LNCaP clone FGC (cell line): ENCODE measurements around the gene HEPHL1.
"Not testable (repeated sequence)": the region's sequence is repeated elsewhere in the genome, so short reads cannot be mapped to it uniquely, and the experiment has no call there.

Source experiments
- DNase-seq: peaks from one replicate; pipeline ENCODE4 v3.0.0-alpha.2; 2011; ENCODE audit warnings: low read depth
- H3K4me3 ChIP-seq: 2 replicates; pipeline ENCODE4 v1.5.1; 2011; ENCODE audit warnings: mild to moderate bottlenecking, low read depth, low read length, control low read depth
- TF ChIP-seq, protein P1 (sequence below): IDR thresholded peaks from 2 replicates; pipeline ENCODE4 v1.5.1; 2012; ENCODE audit warnings: mild to moderate bottlenecking; ENCODE audit not compliant: control insufficient read depth, insufficient read depth; ENCODE audit errors: extremely low read depth

HEPHL1 gene

DNA sequence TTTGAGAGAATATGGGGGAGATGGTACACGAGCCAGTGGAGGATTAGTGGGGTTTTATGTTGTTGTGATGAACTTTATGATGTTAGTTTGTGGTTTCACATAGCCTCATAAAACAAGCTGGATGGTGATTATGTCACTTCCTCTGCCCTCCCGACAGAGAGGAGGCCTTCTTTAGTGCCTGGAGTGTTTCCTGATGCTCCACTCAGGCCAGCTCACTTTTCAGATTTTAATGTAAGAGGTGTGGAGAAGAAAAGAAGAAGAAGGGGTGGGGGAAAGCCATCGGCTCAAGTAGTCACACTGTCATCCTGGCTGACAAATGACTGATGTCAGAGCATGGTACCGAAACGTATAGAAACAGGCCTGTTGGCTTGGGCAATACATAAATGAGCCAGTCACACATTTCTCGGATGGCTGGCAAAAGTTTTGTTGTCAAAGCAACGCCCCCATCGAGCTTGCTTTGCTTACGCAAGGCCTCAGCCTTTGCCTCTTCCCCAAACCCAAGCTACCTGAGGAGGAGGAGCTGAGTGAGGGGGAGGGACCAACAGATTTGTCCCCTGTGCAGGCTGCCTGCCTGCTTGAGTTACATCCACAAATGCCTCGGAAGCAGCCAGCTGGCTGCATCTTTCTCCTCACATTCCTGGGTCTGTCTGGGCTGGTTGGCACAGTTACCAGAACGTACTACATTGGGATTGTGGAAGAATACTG, at the start of gene HEPHL1:
Gene HEPHL1, plus strand, starts transcription at position 578 of the 705 bp plus-strand sequence. Its CDS starts 15 bp downstream, at position 593.
- no peak within 1 kb of the TSS for H3K4me3 ChIP-seq
- no peak for DNase-seq
- TF ChIP-seq, protein P1, sequence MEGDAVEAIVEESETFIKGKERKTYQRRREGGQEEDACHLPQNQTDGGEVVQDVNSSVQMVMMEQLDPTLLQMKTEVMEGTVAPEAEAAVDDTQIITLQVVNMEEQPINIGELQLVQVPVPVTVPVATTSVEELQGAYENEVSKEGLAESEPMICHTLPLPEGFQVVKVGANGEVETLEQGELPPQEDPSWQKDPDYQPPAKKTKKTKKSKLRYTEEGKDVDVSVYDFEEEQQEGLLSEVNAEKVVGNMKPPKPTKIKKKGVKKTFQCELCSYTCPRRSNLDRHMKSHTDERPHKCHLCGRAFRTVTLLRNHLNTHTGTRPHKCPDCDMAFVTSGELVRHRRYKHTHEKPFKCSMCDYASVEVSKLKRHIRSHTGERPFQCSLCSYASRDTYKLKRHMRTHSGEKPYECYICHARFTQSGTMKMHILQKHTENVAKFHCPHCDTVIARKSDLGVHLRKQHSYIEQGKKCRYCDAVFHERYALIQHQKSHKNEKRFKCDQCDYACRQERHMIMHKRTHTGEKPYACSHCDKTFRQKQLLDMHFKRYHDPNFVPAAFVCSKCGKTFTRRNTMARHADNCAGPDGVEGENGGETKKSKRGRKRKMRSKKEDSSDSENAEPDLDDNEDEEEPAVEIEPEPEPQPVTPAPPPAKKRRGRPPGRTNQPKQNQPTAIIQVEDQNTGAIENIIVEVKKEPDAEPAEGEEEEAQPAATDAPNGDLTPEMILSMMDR: no peak

DNA sequence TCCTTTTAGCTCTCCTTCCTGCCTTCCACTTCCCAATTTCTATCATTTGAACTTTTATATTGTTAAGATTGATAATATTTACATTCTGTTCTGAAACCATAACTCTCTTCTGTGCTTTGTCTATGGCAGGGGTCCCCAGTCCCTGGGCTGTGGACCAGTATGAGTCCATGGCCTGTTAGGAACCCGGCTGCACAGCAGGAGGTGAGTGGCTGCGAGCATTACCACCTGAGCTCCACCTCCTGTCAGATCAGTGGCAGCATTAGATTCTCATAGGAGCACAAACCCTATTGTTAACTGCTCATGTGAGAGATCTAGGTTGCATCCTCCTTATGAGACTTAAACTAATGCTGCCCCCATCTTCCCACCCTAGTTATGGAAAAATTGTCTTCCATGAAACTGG, 48.4 kb upstream of the HEPHL1 start:
- DNase-seq: no peak
- TF ChIP-seq, protein P1: no peak

GRCh38 chr11:93973322-93974051, 47.7 kb upstream of the HEPHL1 start:
- not testable (repeated sequence) for H3K4me3 ChIP-seq, DNase-seq

More for the DNA sequence above, 48.4 kb upstream of the HEPHL1 start:
- no peak overlapping the region for H3K4me3 ChIP-seq

DNA sequence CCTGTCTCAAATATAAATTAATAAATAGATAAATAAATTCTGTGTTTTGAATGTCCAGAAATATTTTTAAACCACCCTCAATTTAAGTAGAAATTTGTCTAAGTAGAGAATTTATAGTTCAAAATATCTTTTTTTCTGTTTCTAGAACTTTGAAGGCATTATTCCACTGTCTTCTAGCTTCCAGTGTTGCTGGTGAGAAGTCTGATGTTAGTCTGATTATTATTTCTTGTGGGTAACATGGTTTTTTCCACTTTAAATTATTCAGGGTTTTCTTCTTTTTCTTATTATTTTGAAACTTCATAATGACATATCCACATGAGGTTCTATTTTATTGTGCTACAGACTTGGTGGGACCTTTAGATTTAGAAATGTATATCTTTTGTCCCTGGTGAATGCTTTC, 46.4 kb upstream of the HEPHL1 start:
- TF ChIP-seq, protein P1: no peak
- H3K4me3 ChIP-seq: no peak overlapping the region
- no peak for DNase-seq

DNA sequence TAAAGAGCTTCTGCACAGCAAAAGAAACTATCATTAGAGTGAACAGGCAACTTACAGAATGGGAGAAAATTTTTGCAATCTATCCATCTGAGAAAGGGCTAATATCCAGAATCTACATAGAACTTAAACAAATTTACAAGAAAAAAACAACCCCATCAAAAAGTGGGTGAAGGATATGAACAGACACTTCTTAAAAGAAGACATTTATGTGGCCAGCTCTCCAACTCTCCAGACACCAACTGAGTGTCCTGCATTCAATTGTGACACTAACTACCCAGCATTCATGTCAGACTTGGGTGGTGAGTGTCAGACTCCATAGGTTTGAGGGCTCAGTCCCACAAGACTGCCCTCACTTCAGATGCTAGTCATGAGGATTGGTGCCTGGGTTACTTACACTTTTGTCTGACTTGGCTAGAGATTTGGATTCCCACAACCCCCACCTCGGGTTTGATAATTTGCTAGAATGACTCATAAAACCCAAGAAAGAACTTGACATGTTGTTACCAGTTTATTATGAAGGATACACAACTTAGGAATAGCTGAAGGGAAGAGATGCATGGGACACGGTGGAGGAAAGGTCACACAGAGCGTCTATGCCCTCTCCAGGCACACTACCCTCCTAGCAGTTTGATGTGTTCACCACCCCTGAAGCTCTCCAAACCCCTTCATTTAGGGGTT, 44.4 kb upstream of the HEPHL1 start:
- H3K4me3 ChIP-seq, DNase-seq: not testable (repeated sequence)

GRCh38 chr11:93983542-93984195, 37.5 kb upstream of the HEPHL1 start:
- DNase-seq: no peak
- H3K4me3 ChIP-seq: no peak overlapping the region
- TF ChIP-seq, protein P1: no peak

DNA sequence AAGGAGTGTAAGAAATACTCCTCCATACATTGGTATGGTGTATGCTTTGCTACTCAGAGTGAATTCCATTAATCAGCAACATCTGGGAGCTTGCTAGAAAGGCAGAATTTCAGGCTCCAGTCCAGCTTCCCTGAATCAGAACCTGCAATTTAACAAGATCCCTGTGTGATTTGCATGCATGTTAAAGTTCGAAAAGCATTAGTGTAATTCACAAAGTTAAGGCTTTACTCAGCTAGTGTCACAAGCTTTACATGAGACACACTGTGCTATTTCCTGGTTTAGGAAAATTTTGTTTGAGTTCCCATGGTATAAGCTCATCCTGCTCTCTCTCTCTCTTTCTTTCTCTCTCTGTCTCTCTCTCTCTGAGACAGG, 37.0 kb upstream of the HEPHL1 start:
- no peak for DNase-seq
- TF ChIP-seq, protein P1: no peak
- H3K4me3 ChIP-seq: no peak overlapping the region
